BLaER1 (cell line): ENCODE measurements around the gene NRSN1.

ENCODE experiments used
- H3K27ac ChIP-seq: shearing (Covaris generic); formaldehyde crosslinking; 2 replicates; pipeline ENCODE4 v1.8.1; 2022
- H3K27me3 ChIP-seq: shearing (Covaris generic); formaldehyde crosslinking; 2 replicates; pipeline ENCODE4 v1.8.1; 2022
- H3K36me3 ChIP-seq: shearing (Covaris generic); formaldehyde crosslinking; 2 replicates; pipeline ENCODE4 v1.8.1; 2022
- H3K4me1 ChIP-seq: shearing (Covaris generic); formaldehyde crosslinking; 2 replicates; pipeline ENCODE4 v1.8.1; 2022
- H3K4me2 ChIP-seq: shearing (Covaris generic); formaldehyde crosslinking; 2 replicates; pipeline ENCODE4 v1.8.1; 2022
- H3K4me3 ChIP-seq: shearing (Covaris generic); formaldehyde crosslinking; 2 replicates; pipeline ENCODE4 v1.8.1; 2022
- H3K9ac ChIP-seq: shearing (Covaris generic); formaldehyde crosslinking; 2 replicates; pipeline ENCODE4 v1.8.1; 2022
- H3K9me3 ChIP-seq: shearing (Covaris generic); formaldehyde crosslinking; 2 replicates; pipeline ENCODE4 v1.8.1; 2022
- H4K20me1 ChIP-seq: shearing (Covaris generic); formaldehyde crosslinking; 2 replicates; pipeline ENCODE4 v1.8.1; 2022
- Cebpa-rat ChIP-seq: shearing (Covaris generic); IDR thresholded peaks from 2 replicates; pipeline ENCODE4 v1.8.1; 2022

The NRSN1 gene

GRCh38 chr6:24195836-24196597, 70.0 kb downstream of the NRSN1 start:
- Histone ChIP-seq H3K9me3 (0 out of 2 replicates have a peak, but pooled peaks cover 6% of the 10 kb centered on the region), H3K36me3 (no peaks in the 10 kb centered on the region), H3K4me2 (no peak overlapping the region), H3K4me3 (no peak overlapping the region), H3K27me3 (no peaks in the 10 kb centered on the region), H3K9ac (no peak overlapping the region), H3K27ac (no peak overlapping the region), H3K4me1 (0 out of 2 replicates have a peak, but pooled peaks cover 5% of the 10 kb centered on the region), H4K20me1 (no peaks in the 10 kb centered on the region)
- TF ChIP-seq Cebpa-rat, result no peak
